GM18508 (cell line): ENCODE measurements around the gene FBXL4.
A peak's percentile ranks its signal among the peaks of the same experiment; 100 is the strongest.

Source experiments
- ATAC-seq: cut with Tn5 transposase; IDR thresholded peaks from one replicate; pipeline ENCODE4 v1.9.1; 2021; ENCODE audit warnings: moderate number of reproducible peaks; ENCODE audit not compliant: insufficient read depth, unreplicated experiment

FBXL4 gene

GRCh38 chr6:98840996-98841513 is 106.7 kb downstream of the FBXL4 start:
- ATAC-seq = no peak

GRCh38 chr6:98840385-98840784 is 107.4 kb downstream of the FBXL4 start:
- no peak for ATAC-seq

DNA sequence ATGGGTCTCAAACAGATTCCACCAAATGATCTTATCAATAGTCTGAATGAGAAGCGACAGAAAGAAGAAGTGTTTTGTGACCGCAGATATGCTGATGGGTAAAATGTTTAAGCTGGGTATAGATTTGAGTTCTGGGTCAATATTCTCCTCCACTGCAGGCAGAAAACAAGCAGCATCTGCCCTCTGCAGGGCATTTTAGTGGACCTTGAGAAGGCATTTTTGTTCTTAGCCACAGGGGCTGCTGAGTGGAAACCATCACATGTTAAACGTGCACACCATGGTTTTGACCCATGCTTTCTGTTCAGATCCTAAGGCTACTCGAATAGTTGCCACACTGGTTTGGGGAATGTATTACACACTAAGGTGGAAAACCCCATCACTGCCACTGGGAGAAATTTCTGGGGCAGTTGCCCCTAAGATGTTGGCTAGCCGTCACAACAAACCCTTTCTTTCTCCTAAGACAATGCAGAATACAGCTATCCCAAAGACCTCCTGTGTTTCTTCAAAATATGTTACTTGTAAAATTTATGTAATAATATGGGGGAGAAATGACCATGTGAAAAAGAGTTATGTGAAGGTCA is 107.9 kb downstream of the FBXL4 start:
- ATAC-seq = no peak

- no peak for ATAC-seq
These were observed 108.8 kb downstream of the FBXL4 start for GRCh38 chr6:98838975-98839374.

DNA sequence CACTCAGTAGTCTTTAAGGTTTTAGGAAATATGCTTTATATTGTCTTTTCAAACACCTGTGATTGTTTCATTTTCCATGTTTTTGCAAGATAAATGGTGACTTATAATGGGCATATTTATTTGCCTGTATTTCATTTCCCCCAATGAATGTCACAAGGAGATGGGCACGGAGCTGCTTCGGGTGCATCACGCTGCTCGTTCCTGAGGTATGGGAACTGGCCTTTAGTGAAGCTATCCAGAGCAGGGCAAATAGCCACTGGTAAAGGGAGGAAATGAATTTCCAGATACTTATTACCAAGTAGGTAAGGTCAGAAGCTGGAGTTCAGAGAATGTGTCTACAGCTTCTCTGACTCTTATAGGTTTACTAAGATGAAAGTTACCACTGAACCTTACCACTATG is 109.7 kb downstream of the FBXL4 start:
- ATAC-seq = no peak

- ATAC-seq = no peak
These were observed 110.5 kb downstream of the FBXL4 start for GRCh38 chr6:98836962-98837944.

DNA sequence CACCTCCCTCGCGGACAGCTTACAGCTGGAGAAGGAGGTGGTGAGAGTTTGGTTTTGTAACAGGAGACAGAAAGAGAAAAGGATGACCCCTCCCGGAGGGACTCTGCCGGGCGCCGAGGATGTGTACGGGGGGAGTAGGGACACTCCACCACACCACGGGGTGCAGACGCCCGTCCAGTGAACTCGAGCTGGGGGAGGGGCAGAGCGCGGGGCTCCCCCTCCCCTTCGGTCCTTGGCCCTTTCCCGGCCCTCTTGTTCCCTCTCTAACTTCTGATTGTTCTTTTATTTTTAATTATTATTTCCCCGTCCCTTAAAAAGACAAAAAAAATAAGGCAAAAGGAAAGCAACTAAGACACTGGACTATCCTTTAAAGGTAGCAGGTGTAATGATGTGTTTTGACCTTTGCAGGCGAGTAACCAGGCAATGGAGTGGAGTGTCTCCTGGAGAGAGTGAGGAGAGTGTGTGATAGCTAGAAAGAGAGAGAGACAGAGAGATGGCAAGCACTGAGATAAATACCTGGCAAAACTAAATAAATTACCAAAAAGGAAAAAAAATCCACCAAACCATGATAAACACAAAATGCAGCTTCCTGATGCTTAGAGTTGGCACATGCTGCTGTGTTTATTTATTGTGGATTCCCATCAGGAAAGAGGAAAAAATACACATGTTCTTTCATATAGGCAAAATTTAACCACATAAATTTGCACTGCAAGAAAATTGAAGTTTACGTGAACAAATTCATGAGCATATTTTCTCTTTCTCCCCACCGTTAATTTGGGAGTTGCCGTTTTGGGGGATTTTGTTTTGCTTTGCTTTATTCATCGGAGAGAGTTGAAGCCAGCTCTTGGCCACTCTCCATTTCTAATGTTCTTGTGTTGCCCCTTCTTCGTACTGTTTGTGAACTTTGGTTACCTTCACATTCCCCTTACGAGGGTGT is 111.5 kb downstream of the FBXL4 start:
- ATAC-seq = no peak

DNA sequence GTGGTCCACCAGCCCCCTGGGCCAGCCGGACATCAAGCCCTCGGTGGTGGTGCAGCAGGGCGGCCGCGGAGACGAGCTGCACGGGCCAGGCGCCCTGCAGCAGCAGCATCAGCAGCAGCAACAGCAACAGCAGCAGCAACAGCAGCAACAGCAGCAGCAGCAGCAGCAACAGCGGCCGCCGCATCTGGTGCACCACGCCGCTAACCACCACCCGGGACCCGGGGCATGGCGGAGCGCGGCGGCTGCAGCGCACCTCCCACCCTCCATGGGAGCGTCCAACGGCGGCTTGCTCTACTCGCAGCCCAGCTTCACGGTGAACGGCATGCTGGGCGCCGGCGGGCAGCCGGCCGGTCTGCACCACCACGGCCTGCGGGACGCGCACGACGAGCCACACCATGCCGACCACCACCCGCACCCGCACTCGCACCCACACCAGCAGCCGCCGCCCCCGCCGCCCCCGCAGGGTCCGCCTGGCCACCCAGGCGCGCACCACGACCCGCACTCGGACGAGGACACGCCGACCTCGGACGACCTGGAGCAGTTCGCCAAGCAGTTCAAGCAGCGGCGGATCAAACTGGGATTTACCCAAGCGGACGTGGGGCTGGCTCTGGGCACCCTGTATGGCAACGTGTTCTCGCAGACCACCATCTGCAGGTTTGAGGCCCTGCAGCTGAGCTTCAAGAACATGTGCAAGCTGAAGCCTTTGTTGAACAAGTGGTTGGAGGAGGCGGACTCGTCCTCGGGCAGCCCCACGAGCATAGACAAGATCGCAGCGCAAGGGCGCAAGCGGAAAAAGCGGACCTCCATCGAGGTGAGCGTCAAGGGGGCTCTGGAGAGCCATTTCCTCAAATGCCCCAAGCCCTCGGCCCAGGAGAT is 112.4 kb downstream of the FBXL4 start:
- ATAC-seq = no peak

DNA sequence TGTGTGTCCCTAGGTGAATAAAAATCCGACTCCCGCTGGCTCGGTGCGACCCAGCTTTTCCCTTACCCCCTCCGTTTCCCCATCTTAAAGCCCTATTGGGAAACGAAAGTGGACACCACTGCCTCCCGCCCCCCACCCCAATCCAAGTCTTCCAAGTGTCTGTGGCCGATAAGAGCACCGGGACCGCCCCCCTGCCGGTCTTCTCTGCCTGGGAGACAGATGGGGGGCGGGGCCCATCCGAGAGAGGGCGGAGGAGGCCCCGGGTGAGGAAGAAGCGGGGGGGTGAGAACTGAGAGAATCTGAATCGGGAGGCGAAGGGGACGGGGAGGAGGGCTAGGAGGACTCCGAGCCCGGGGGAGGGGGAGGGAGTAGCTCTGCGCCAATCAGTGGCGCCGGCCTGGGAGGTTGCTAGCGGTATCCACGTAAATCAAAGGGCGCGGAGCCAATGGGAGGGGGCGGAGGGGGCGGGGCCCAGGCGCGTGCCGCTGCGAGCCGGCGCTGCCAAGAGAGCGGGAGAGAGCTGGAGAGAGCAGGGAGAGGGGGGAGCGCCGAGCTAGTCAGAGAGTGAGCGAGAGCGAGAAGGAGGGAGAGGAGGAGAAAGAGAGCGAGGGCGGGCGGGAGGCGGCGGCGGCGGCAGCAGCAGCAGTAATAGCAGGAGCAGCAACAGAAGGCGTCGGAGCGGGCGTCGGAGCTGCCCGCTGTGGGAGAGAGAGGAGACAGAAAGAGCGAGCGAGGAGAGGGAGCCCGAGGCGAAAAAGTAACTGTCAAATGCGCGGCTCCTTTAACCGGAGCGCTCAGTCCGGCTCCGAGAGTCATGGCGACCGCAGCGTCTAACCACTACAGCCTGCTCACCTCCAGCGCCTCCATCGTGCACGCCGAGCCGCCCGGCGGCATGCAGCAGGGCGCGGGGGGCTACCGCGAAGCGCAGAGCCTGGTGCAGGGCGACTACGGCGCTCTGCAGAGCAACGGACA is 113.4 kb downstream of the FBXL4 start, which contains the start of gene POU3F2:
POU3F2 (plus strand) TSS at position 515 of the 972 bp plus-strand sequence; CDS start at position 815, 300 bp downstream.
- peak; percentile 63 for ATAC-seq

GRCh38 chr6:98833307-98834059 is 114.3 kb downstream of the FBXL4 start:
- no peak for ATAC-seq

GRCh38 chr6:98833057-98833306 is 114.8 kb downstream of the FBXL4 start:
- ATAC-seq = no peak

DNA sequence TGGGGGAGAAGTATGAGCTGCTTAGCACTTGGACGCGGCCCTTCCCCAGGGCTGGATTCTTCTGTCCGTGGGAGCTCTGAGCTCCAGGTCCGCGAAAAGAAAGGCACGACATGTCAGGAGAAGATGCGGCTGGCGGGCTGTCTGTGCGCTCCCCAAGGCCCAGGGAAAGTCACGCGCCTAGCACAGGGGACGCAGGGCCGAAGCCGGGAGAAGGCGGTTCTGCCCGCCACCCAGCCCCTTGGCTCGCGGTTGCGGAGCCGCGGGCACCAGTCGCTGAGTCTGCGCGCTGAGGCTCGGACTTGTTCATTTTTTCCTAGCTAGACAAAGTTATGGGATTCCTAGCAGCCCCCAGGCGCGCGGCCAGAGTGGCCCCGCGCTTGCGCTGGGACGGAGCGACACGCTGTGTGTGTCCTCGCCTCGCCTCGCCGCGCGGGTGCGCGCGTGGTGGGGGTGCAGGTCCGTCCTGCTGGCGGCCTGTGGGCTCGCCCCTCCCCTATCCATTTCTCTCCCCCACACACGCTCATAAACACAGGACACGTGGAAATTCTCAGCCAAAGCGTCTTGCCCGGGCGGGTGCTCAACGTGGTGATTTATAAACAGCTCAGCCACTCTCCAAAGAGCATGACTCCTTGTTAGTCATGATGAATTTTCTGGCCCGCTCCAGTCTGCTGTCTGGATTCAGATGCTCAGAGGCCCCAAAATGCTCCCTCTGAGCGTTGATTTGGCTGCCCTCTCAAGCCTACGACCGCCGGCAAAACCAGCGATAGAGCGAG is 115.3 kb downstream of the FBXL4 start:
- no peak for ATAC-seq

GRCh38 chr6:98831959-98832283 is 115.8 kb downstream of the FBXL4 start:
- ATAC-seq = no peak

DNA sequence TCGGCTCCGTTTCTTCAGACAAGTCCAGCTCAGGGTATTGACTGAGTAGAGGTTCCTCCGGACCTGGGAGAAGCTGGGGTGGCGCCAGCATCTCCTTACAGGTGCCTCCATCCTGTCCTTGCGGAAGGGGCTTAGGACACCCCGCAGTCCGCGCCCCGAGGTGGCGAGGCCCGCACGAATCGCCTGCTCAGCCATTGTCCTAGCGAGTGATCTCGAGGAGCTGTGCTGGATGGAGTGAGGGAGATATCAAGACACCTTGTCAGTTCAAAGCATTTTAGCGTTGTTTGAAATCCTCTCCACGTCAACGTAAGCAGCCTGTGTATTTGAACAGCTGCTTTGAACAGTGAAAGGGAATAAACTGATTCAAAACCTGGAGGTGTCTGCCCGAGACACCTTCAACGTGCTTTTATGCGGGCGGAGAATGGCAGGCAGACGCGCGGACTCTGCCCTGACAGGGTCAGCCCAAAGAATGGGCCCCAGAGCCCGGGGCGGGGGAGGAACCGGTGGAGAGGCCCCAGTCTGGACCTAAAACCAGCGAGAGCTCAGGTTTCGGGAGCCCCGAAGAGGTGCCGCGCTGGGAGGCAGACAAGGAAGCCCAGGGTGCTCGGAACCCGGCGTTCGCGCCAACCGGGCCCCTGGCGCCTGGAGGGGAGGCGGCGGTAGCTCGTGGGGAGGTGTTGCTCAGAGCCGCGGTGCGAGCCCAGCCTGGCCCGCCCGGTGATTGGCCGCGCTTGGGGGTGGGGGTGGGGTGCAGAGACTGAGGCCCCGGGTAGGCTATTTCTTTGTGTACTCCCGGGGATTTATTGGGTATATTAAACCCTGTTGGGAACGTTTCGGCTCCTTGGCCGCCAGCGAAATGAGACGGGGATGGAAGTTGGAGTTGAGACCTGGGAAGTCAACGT is 116.4 kb downstream of the FBXL4 start:
- ATAC-seq = no peak

- no peak for ATAC-seq
These were observed 117.6 kb downstream of the FBXL4 start for GRCh38 chr6:98830146-98830545.

- ATAC-seq = no peak
These were observed 118.8 kb downstream of the FBXL4 start for GRCh38 chr6:98828941-98829411.
